ENCODE results near the gene MUC13.
"Not testable (repeated sequence)": the region's sequence is repeated elsewhere in the genome, so short reads cannot be mapped to it uniquely, and the experiment has no call there.

The MUC13 gene

GRCh38 chr3:124964387-124964786 lies 29.8 kb upstream of the MUC13 start:
- no peak overlapping the region for H3K4me3 ChIP-seq (ENCODE audit: low read depth, low read length)
- TF ChIP-seq CTCF (conservative IDR thresholded peaks at IDR 0.05; ENCODE audit: low read depth, low read length) = no peak
- DNase-seq (ENCODE audit: low read depth) = peak; percentile 83

- peak; percentile 33 for DNase-seq (ENCODE audit: low read depth)
- no peak for TF ChIP-seq CTCF (conservative IDR thresholded peaks at IDR 0.05; ENCODE audit: low read depth, low read length)
- H3K4me3 ChIP-seq (ENCODE audit: low read depth, low read length) = no peak overlapping the region
Measured at GRCh38 chr3:124963755-124964154, 29.2 kb upstream of the MUC13 start.

GRCh38 chr3:124962403-124962940 lies 27.9 kb upstream of the MUC13 start:
- H3K4me3 ChIP-seq (ENCODE audit: low read depth, low read length) = no peak overlapping the region
- no peak for TF ChIP-seq CTCF (conservative IDR thresholded peaks at IDR 0.05; ENCODE audit: low read depth, low read length)
- peak; percentile 27 for DNase-seq (ENCODE audit: low read depth)

GRCh38 chr3:124960698-124961097 lies 26.1 kb upstream of the MUC13 start:
- TF ChIP-seq CTCF (conservative IDR thresholded peaks at IDR 0.05; ENCODE audit: low read depth, low read length) = no peak
- no peak overlapping the region for H3K4me3 ChIP-seq (ENCODE audit: low read depth, low read length)
- DNase-seq (ENCODE audit: low read depth) = no peak

GRCh38 chr3:124960105-124960504 lies 25.6 kb upstream of the MUC13 start:
- H3K4me3 ChIP-seq (ENCODE audit: low read depth, low read length) = no peak overlapping the region
- TF ChIP-seq CTCF (conservative IDR thresholded peaks at IDR 0.05; ENCODE audit: low read depth, low read length) = no peak
- DNase-seq (ENCODE audit: low read depth) = no peak

GRCh38 chr3:124957951-124958350 lies 23.4 kb upstream of the MUC13 start:
- DNase-seq (ENCODE audit: low read depth) = not testable (repeated sequence)

GRCh38 chr3:124952282-124952855 lies 17.8 kb upstream of the MUC13 start:
- no peak for DNase-seq (ENCODE audit: low read depth)
- no peak for TF ChIP-seq CTCF (conservative IDR thresholded peaks at IDR 0.05; ENCODE audit: low read depth, low read length)
- H3K4me3 ChIP-seq (ENCODE audit: low read depth, low read length) = no peak overlapping the region

More at GRCh38 chr3:124957951-124958350, 23.4 kb upstream of the MUC13 start:
- not testable (repeated sequence) for H3K4me3 ChIP-seq (ENCODE audit: low read depth, low read length)

All from choroid plexus epithelial cell (primary cell).